ENCODE data around the gene TULP4. TPM values are rescaled to one million over a fixed set of nuclear protein-coding genes. Genes with fewer than 3 reads are reported as not detected.

TULP4 gene
- total RNA-seq, 1 donor from 2014 or later, result 252 TPM

- Mint-ChIP-seq H3K27ac (no peak overlapping the region), H3K4me1 (peaks cover 15% of the 10 kb centered on the region)
Measured at GRCh38 chr6:158311193-158311592, 1.1 kb upstream of the TULP4 start.

GRCh38 chr6:158311626-158312025 is 639 bp upstream of the TULP4 start:
- peaks cover 7% of the 10 kb centered on the region for H3F3A ChIP-seq (ENCODE audit: low read depth)
- H3K79me2 ChIP-seq (ENCODE audit: low read depth), result peaks cover 32% of the 10 kb centered on the region
- H3K4me2 ChIP-seq, result no peak overlapping the region
- DNase-seq (ENCODE audit: low spot score), result no peak
- no peaks in the 10 kb centered on the region for H3K4me1 ChIP-seq
- no peak overlapping the region for H3K27ac ChIP-seq
- TF ChIP-seq EZH2 (IDR thresholded peaks at IDR 0.05), result no peak
- TF ChIP-seq, protein P1, sequence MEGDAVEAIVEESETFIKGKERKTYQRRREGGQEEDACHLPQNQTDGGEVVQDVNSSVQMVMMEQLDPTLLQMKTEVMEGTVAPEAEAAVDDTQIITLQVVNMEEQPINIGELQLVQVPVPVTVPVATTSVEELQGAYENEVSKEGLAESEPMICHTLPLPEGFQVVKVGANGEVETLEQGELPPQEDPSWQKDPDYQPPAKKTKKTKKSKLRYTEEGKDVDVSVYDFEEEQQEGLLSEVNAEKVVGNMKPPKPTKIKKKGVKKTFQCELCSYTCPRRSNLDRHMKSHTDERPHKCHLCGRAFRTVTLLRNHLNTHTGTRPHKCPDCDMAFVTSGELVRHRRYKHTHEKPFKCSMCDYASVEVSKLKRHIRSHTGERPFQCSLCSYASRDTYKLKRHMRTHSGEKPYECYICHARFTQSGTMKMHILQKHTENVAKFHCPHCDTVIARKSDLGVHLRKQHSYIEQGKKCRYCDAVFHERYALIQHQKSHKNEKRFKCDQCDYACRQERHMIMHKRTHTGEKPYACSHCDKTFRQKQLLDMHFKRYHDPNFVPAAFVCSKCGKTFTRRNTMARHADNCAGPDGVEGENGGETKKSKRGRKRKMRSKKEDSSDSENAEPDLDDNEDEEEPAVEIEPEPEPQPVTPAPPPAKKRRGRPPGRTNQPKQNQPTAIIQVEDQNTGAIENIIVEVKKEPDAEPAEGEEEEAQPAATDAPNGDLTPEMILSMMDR (IDR thresholded peaks at IDR 0.05), result no peak
- TF ChIP-seq EZH2phosphoT487 (IDR thresholded peaks at IDR 0.05), result no peak
- peak overlapping the region; percentile 20 for H3K27ac Mint-ChIP-seq
- H3K9me3 Mint-ChIP-seq, result peaks cover 18% of the 10 kb centered on the region
- H3K4me3 ChIP-seq, result no peak overlapping the region
- H2AFZ ChIP-seq (replicated peaks), result no peak overlapping the region
- no peak overlapping the region for H3K9ac ChIP-seq
- H3K4me3 Mint-ChIP-seq, result no peak overlapping the region
- no peaks in the 10 kb centered on the region for H3K27me3 ChIP-seq
- peaks cover 15% of the 10 kb centered on the region for H3K4me1 Mint-ChIP-seq
- H3K36me3 ChIP-seq, result peaks cover 14% of the 10 kb centered on the region
- H3K9me3 ChIP-seq (ENCODE audit: low read depth), result no peaks in the 10 kb centered on the region
- H4K20me1 ChIP-seq (ENCODE audit: low read depth), result no peaks in the 10 kb centered on the region
- peaks cover 48% of the 10 kb centered on the region for H3K36me3 Mint-ChIP-seq
- H3K27me3 Mint-ChIP-seq (ENCODE audit: insufficient read depth, low read depth), result peaks cover 3% of the 10 kb centered on the region

More at GRCh38 chr6:158311193-158311592, 1.1 kb upstream of the TULP4 start:
- no peak for DNase-seq (ENCODE audit: low spot score)
- no peak overlapping the region for H3K9ac ChIP-seq
- peaks cover 5% of the 10 kb centered on the region for H3K27me3 Mint-ChIP-seq (ENCODE audit: insufficient read depth, low read depth)
- H3K36me3 ChIP-seq, result peaks cover 14% of the 10 kb centered on the region
- H3F3A ChIP-seq (ENCODE audit: low read depth), result peaks cover 7% of the 10 kb centered on the region
- no peak overlapping the region for H3K4me3 Mint-ChIP-seq
- H3K36me3 Mint-ChIP-seq, result peaks cover 47% of the 10 kb centered on the region
- H4K20me1 ChIP-seq (ENCODE audit: low read depth), result no peaks in the 10 kb centered on the region
- H2AFZ ChIP-seq (replicated peaks), result no peak overlapping the region
- H3K4me3 ChIP-seq, result no peak overlapping the region
- no peaks in the 10 kb centered on the region for H3K9me3 ChIP-seq (ENCODE audit: low read depth)
- H3K4me1 ChIP-seq, result no peaks in the 10 kb centered on the region
- no peak overlapping the region for H3K27ac ChIP-seq
- no peaks in the 10 kb centered on the region for H3K27me3 ChIP-seq
- no peak overlapping the region for H3K4me2 ChIP-seq
- TF ChIP-seq, protein P1 (IDR thresholded peaks at IDR 0.05), result no peak
- TF ChIP-seq EZH2 (IDR thresholded peaks at IDR 0.05), result no peak
- TF ChIP-seq EZH2phosphoT487 (IDR thresholded peaks at IDR 0.05), result no peak
- peaks cover 28% of the 10 kb centered on the region for H3K79me2 ChIP-seq (ENCODE audit: low read depth)
- H3K9me3 Mint-ChIP-seq, result peaks cover 18% of the 10 kb centered on the region

- H3K27ac ChIP-seq, result no peak overlapping the region
- H3K36me3 Mint-ChIP-seq, result peaks cover 51% of the 10 kb centered on the region
Measured at GRCh38 chr6:158312672-158313397, 570 bp downstream of the TULP4 start.

More at GRCh38 chr6:158312672-158313397, 570 bp downstream of the TULP4 start:
- Mint-ChIP-seq H3K9me3 (peaks cover 21% of the 10 kb centered on the region), H3K4me3 (peak overlapping the region; percentile 7), H3K27ac (peak overlapping the region; percentile 4), H3K4me1 (peaks cover 15% of the 10 kb centered on the region), H3K27me3 (ENCODE audit: insufficient read depth, low read depth) (no peaks in the 10 kb centered on the region)
- H3K79me2 ChIP-seq (ENCODE audit: low read depth), result peaks cover 31% of the 10 kb centered on the region
- no peak overlapping the region for H2AFZ ChIP-seq (replicated peaks)
- H3F3A ChIP-seq (ENCODE audit: low read depth), result no peaks in the 10 kb centered on the region
- TF ChIP-seq, protein P1 (IDR thresholded peaks at IDR 0.05), result no peak
- TF ChIP-seq EZH2 (IDR thresholded peaks at IDR 0.05), result no peak
- TF ChIP-seq EZH2phosphoT487 (IDR thresholded peaks at IDR 0.05), result no peak
- H4K20me1 ChIP-seq (ENCODE audit: low read depth), result no peaks in the 10 kb centered on the region
- H3K27me3 ChIP-seq, result no peaks in the 10 kb centered on the region
- peaks cover 14% of the 10 kb centered on the region for H3K36me3 ChIP-seq
- no peaks in the 10 kb centered on the region for H3K9me3 ChIP-seq (ENCODE audit: low read depth)
- DNase-seq (ENCODE audit: low spot score), result no peak
- no peak overlapping the region for H3K4me2 ChIP-seq
- no peak overlapping the region for H3K9ac ChIP-seq
- no peak overlapping the region for H3K4me3 ChIP-seq
- no peaks in the 10 kb centered on the region for H3K4me1 ChIP-seq

Data from neural progenitor cell (in vitro differentiated cells).